HG03045 (cell line): ENCODE results near the gene CLN6.
A peak's percentile ranks its signal among the peaks of the same experiment; 100 is the strongest.
"Not testable (repeated sequence)": the region's sequence is repeated elsewhere in the genome, so short reads cannot be mapped to it uniquely, and the experiment has no call there.

Experiments
- ATAC-seq: cut with Tn5 transposase; IDR thresholded peaks from one replicate; pipeline ENCODE4 v1.9.1; 2021; ENCODE audit warnings: mild to moderate bottlenecking, moderate library complexity; ENCODE audit not compliant: unreplicated experiment

The CLN6 gene

DNA sequence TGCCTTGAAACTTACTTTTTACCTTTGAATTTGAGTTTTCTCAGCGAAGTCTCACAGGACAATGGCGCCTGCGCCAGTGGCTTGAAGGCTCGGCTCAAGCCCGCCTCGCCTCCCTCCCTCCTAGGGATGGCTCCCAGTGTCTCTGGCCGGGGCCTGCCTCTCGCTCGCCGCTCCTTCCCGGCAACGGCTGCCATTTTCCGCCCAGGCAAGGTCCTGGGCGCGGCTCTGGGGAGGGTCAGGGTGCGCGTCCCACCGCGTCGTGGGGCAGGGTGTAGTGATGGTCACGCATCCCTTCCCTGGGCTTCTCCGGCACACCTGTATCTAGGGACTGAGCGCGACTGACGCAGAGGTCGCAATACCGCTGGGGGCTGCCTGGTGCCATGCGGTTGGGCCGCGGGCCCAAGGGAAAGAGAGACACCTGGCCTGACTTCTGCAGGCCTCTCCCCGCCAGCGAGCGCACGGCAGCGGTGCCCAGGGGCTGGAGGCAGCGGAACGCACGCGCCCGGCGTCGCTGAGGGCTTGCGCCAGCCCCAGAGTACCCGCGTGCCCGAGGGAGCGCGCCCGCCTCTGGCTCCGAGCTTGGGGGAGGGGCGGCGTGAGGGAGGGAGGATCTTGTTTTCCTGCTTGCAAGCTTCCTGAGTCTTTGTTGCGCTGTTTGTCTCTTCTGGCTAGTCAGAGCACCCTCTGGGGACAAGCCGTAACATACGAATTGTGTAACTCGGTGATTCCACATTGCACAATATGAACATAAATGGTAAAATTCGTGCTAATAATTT lies 27.3 kb upstream of the CLN6 start:
- ATAC-seq = peak; percentile 62

GRCh38 chr15:68252925-68253534 lies 23.5 kb upstream of the CLN6 start:
- ATAC-seq = no peak

- ATAC-seq = no peak
These were observed 19.7 kb upstream of the CLN6 start for GRCh38 chr15:68249058-68249713.

DNA sequence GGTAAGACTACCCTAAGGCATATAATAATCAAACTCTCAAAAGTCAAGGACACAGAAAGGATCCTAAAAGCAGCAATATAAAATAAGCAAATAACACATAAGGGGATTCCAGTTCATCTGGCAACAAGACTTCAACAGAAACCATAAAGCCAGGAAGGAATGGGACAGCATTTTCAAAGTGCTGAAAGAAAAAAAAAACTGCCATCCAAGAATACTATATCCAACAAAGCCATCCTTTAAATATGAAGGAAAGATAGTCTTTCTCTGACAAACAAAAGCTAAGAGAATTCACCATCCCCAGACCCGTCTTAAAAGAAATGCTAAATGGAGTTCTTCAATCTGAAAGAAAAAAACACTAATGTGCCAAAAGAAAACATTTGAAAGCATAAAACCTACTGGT lies 14.7 kb upstream of the CLN6 start:
- no peak for ATAC-seq

GRCh38 chr15:68241088-68241935 lies 11.8 kb upstream of the CLN6 start:
- no peak for ATAC-seq

DNA sequence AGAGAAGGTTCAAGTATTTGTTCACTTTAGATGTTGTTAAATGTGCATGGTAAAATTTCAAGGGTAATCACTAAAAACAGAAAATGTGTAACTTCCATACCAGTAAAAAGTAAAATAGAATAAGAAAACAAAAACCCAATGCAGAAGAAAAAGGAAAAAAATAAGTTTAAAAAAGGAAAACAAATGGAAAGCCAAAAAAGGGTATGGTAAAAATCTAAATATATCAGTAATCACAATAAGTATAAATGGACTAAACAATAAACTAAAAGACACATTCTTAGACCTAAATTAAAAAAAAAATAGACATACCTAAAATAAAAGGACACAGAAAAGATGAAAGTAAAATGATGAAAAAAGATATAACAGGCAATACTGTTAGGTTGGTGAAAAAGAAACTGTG lies 9.5 kb upstream of the CLN6 start:
- ATAC-seq = no peak

GRCh38 chr15:68235022-68235421 lies 5.5 kb upstream of the CLN6 start:
- no peak for ATAC-seq

DNA sequence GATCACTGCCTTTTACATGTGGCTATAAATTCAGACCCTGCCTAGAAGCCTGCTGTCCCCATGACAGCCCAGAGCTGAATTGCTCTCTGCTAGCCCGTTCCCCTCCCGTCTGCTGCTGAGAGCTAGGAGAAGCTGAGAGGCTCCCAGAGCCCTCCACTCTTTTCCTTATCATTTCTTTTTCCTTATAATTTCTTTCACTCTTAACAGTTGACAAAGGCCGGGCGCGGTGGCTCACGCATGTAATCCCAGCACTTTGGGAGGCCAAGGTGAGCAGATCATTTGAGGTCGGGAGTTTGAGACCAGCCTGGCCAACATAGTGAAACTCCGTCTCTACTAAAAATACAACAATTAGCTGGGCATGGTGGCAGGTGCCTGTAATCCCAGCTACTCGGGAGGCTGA lies 5.0 kb upstream of the CLN6 start:
- ATAC-seq = not testable (repeated sequence)

GRCh38 chr15:68234060-68234459 lies 4.5 kb upstream of the CLN6 start:
- no peak for ATAC-seq

DNA sequence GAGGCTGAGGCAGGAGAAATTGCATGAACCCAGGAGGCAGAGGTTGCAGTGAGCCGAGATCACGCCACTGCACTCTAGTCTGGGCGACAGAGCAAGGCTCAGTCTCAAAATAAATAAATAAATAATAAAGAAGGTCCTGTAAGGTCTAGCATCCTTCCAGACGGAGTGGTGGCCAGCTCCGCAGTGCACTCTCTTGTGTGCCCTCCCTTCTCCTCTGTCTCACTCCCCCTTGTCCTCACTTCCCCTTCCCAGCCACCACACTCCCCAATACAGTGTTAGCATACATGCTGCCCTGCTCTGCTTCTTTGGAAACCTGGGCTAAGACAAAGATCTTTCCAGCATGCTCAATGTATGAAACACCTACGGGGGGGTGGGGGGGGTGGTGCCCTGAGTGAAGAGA lies 3.4 kb upstream of the CLN6 start:
- ATAC-seq = no peak

GRCh38 chr15:68232449-68232848 lies 2.9 kb upstream of the CLN6 start:
- ATAC-seq = no peak

- ATAC-seq = no peak
These were observed 1.7 kb upstream of the CLN6 start for GRCh38 chr15:68231102-68231818.

DNA sequence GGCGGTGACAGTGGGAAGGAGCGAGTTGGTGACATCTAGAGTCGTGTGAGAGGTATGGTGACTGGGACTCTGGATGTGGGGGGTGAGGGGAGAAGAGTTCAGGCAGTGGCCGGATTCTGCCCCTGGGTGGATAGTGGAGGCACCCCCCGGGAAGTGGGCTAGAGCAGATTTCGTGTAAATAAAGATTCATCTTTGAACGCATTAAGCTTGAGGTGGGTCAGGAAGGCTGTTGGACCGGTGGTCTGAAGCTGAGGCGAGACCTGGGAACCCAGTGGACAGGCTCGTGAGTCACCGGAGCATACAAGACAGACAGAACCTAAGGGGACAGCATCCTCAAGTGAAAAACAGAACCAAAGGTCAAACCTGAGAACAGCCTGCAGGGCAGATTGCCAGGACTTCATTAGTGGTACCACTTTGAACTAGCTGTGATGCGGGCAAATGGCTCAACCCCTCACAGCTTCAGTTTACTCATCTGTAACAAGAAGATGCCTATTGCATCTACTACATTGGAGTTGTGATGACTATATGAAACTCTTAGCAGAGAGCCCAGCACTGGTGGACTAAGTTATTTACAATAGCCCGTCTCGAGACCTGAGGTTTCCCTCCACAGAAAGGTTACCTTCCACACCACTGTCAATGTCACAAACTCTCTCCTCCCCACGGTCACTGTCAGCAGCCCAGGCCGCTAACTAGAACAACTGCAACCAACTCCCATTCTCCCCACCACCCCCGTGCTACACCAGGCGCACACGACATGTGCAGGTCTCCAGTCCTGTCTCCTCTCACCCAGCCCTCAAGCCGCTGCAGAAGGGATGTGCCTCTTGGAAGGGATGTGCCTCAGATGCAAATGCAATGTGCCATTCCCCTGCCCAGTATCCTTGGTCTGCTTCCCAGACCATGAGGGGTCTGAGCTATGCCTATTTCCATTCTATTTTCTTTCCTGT lies 901 bp upstream of the CLN6 start:
- ATAC-seq = peak; percentile 2

DNA sequence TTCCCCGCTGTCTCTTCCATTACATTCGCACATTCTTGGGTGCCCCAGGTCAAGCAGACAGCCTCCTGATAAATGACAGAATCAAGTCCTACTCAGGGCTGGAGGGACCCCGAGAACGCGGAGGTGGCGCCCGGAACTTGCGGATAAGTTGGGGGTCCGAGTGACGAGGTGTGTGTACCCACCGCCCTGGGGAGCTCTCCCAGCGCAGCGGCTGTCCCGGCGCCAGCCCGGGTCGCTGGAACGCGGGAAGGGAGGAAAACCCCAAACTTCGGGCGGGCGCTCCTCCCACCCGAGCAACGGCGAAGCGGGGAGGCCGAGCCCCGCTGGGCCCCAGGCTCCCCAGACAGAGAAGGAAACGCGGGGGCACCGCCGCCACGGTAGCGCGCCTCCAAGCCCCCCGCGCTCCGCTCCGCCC lies 550 bp downstream of the CLN6 start:
- ATAC-seq = peak; percentile 1

DNA sequence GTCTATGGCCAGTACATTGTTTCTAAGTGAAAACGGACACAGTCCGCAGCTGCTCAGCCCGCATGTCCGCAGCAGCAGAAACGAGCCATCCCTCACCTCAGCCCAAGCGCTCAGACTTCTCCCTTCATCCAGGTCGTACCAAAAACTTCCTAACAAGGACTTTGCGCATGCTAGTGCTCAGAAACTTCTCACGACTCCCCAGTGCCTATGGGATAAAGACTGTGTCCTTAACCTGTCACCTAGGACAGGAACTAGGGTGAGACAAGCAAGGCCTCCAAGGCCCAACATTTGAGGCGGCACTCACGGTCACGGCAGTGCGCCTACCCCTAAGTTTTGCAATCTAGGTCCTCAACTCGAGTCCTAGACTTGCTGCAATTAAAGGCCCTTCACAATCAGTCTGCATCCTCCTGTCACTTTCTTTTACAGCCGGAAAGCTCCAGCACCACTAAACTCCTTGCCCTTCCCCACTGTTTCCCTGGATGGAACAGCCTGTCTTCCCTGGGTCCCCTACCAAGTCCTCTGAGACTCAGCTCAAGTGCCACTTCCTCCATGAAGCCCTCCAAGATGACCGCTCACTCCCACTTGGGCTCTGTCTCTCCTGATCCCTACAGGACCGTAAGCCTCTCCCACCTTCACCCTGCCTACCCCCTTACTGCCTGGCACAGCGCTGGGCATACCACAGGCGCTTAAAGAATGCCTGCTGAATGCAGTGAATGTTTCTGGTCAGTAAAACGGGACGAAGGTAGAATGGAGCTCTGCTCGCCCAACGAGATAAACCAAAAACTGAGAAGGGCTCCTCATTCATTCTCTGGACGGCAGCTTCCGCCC lies 1.2 kb downstream of the CLN6 start:
- no peak for ATAC-seq

- no peak for ATAC-seq
These were observed 1.8 kb downstream of the CLN6 start for GRCh38 chr15:68227643-68228142.

DNA sequence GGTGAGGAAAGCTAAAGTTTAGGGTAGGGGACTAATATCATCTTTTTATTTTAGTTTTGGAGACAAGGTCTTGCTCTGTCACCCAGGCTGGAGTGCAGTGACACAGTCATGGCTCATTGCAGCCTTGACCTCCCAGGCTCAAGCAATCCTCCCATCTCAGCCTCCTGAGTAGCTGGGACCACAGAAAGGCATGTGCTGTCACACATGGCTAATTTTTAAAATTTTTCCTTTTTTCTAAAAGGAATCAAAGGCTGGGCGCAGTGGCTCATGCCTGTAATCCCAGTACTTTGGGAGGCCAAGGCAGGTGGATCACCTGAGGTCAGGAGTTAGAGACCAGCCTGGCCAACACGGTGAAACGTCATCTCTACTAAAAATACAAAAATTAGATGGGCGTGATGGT lies 4.1 kb downstream of the CLN6 start:
- not testable (repeated sequence) for ATAC-seq

- no peak for ATAC-seq
These were observed 4.8 kb downstream of the CLN6 start for GRCh38 chr15:68224546-68225250.
